Muscle layer of colon (tissue), 2 donors: Measurements from ENCODE around the gene HERPUD2.
"Not testable (repeated sequence)": the region's sequence is repeated elsewhere in the genome, so short reads cannot be mapped to it uniquely, and the experiment has no call there.

Experiments
- H3K27ac ChIP-seq: one replicate; pipeline ENCODE4 v1.7.0; 2013; ENCODE audit warnings: low read depth, mild to moderate bottlenecking, low read length, moderate library complexity
- H3K27me3 ChIP-seq, 2 donors: one replicate each; pipeline ENCODE4 v1.7.0; 2013; ENCODE audit warnings: low read length in 2 of 2, mild to moderate bottlenecking in 2 of 2; ENCODE audit not compliant: insufficient read depth in 2 of 2, control insufficient read depth in 1 of 2
- H3K36me3 ChIP-seq: one replicate; pipeline ENCODE4 v1.7.0; 2013; ENCODE audit warnings: mild to moderate bottlenecking, low read length; ENCODE audit not compliant: insufficient read depth
- H3K4me1 ChIP-seq: one replicate; pipeline ENCODE4 v1.7.0; 2013; ENCODE audit warnings: mild to moderate bottlenecking, low read length; ENCODE audit not compliant: insufficient read depth
- H3K4me3 ChIP-seq, 2 donors: one replicate each; pipeline ENCODE4 v1.7.0; 2013; ENCODE audit warnings: low read length in 2 of 2, low read depth in 1 of 2, mild to moderate bottlenecking in 1 of 2, moderate library complexity in 1 of 2
- H3K9ac ChIP-seq: one replicate; pipeline ENCODE4 v1.7.0; 2013; ENCODE audit warnings: low read length
- H3K9me3 ChIP-seq: one replicate; pipeline ENCODE4 v1.7.0; 2013; ENCODE audit warnings: mild to moderate bottlenecking, low read length
- donor health status: abdominal sarcoma.
- donor health status: Adenocarcinoma of cecum.

The HERPUD2 gene

GRCh38 chr7:35712563-35713226, 17.8 kb upstream of the HERPUD2 start:
- H3K27me3 ChIP-seq = no peaks in the 10 kb centered on the region
- no peak overlapping the region for H3K27ac ChIP-seq
- H3K36me3 ChIP-seq = no peaks in the 10 kb centered on the region
- H3K4me1 ChIP-seq = peaks cover 20% of the 10 kb centered on the region
- no peak overlapping the region for H3K9ac ChIP-seq
- no peaks in the 10 kb centered on the region for H3K9me3 ChIP-seq
- H3K4me3 ChIP-seq = no peak overlapping the region

GRCh38 chr7:35707422-35707821, 12.5 kb upstream of the HERPUD2 start:
- H3K27me3 ChIP-seq = no peaks in the 10 kb centered on the region
- H3K9me3 ChIP-seq = no peaks in the 10 kb centered on the region
- no peak overlapping the region for H3K4me3 ChIP-seq
- H3K4me1 ChIP-seq = peaks cover 5% of the 10 kb centered on the region
- H3K27ac ChIP-seq = no peak overlapping the region
- H3K9ac ChIP-seq = no peak overlapping the region
- no peaks in the 10 kb centered on the region for H3K36me3 ChIP-seq

DNA sequence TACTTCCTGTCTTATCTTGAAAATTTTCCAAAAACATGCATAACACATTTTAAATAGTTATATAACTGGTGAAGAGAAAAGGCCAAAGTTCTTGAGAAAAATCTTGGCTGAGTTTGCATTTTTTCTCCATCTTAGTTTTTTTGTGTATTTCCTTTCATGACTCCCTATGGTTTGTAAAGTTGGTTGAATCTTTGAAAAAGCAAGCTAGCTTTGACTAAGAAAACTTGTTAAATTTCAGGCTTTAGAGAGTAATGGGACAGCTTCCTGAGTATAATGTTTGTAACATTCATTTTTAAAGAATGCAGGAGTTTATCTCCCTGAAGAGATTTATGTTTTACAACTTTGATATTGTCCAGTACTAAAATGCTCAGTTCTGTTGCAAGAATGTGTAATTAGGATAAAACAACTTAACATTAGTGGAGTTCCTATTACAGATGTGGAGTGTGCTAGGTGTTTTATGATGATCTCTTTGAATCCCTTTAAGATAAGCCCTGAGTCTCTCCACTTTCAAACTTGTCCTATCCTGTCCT, 11.1 kb upstream of the HERPUD2 start:
- Histone ChIP-seq H3K36me3 (no peaks in the 10 kb centered on the region), H3K4me3 (no peak overlapping the region), H3K4me1 (peaks cover 5% of the 10 kb centered on the region), H3K9ac (no peak overlapping the region), H3K9me3 (no peaks in the 10 kb centered on the region), H3K27ac (no peak overlapping the region), H3K27me3 (no peaks in the 10 kb centered on the region)

DNA sequence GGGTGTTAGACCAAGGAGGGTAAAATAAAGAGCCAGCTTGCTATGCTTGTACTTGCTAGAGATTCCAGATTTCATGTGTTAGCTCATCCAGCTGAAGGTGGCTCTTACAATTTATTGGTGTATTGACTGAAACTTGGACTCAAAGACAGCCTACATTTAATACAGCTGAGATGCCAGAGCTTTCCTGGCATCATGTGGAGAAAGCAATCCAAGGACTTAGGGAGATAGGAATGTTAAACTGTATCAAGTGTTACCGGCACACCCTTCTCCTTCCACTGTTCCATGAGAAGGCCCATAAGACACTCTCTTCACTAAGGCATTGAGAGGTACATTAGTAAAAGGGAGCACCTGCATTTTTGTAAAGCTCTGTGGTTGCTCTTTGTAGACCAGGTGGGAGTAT, 9.3 kb upstream of the HERPUD2 start:
- Histone ChIP-seq H3K4me1 (no peaks in the 10 kb centered on the region), H3K27ac (no peak overlapping the region), H3K36me3 (no peaks in the 10 kb centered on the region), H3K9me3 (no peaks in the 10 kb centered on the region), H3K27me3 (no peaks in the 10 kb centered on the region), H3K9ac (no peak overlapping the region), H3K4me3 (no peak overlapping the region)

- no peak overlapping the region for H3K27ac ChIP-seq
- no peaks in the 10 kb centered on the region for H3K4me1 ChIP-seq
These were observed 7.6 kb upstream of the HERPUD2 start for GRCh38 chr7:35702541-35702940.

GRCh38 chr7:35701287-35701900, 6.5 kb upstream of the HERPUD2 start:
- Histone ChIP-seq H3K27ac (no peak overlapping the region), H3K9me3 (no peaks in the 10 kb centered on the region), H3K9ac (no peak overlapping the region), H3K4me1 (peaks cover under 1% of the 10 kb centered on the region), H3K27me3 (no peaks in the 10 kb centered on the region), H3K36me3 (no peaks in the 10 kb centered on the region), H3K4me3 (no peak overlapping the region)

More at GRCh38 chr7:35702541-35702940, 7.6 kb upstream of the HERPUD2 start:
- H3K4me3 ChIP-seq = no peak overlapping the region
- H3K9ac ChIP-seq = no peak overlapping the region
- no peaks in the 10 kb centered on the region for H3K27me3 ChIP-seq
- H3K9me3 ChIP-seq = no peaks in the 10 kb centered on the region
- no peaks in the 10 kb centered on the region for H3K36me3 ChIP-seq

- Histone ChIP-seq H3K9me3 (no peaks in the 10 kb centered on the region), H3K4me3 (no peak overlapping the region), H3K27ac (no peak overlapping the region), H3K4me1 (peaks cover 6% of the 10 kb centered on the region), H3K27me3 (no peaks in the 10 kb centered on the region), H3K36me3 (no peaks in the 10 kb centered on the region), H3K9ac (no peak overlapping the region)
These were observed 5.9 kb upstream of the HERPUD2 start for GRCh38 chr7:35700865-35701264.

GRCh38 chr7:35700333-35700732, 5.4 kb upstream of the HERPUD2 start:
- Histone ChIP-seq H3K27ac (no peak overlapping the region), H3K36me3 (no peaks in the 10 kb centered on the region), H3K27me3 (no peaks in the 10 kb centered on the region), H3K4me3 (no peak overlapping the region), H3K9me3 (no peaks in the 10 kb centered on the region), H3K9ac (no peak overlapping the region), H3K4me1 (peaks cover 10% of the 10 kb centered on the region)

- H3K27me3 ChIP-seq = no peaks in the 10 kb centered on the region
- peaks cover 10% of the 10 kb centered on the region for H3K4me1 ChIP-seq
- no peak overlapping the region for H3K9ac ChIP-seq
- H3K9me3 ChIP-seq = no peaks in the 10 kb centered on the region
- H3K27ac ChIP-seq = no peak overlapping the region
- no peaks in the 10 kb centered on the region for H3K36me3 ChIP-seq
- no peak overlapping the region for H3K4me3 ChIP-seq
These were observed 4.9 kb upstream of the HERPUD2 start for GRCh38 chr7:35699796-35700305.

DNA sequence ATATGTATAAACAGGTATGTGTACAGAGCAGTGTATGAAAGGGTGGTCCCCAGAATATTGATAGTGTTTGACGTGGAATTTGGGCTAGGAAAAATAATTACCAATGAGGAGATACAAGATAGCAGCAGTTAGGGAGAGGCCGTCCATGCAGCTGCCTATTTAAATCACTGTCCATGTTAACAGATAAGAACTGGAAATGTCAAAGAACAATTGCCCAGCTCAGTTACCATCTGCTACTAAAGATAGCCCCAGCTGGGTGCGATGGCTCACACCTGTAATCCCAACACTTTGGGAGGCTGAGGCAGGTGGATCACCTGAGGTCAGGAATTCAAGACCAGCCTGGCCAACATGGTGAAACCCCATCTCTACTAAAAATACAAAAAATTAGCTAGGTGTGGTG, 3.4 kb upstream of the HERPUD2 start:
- H3K27me3 ChIP-seq = not testable (repeated sequence)

DNA sequence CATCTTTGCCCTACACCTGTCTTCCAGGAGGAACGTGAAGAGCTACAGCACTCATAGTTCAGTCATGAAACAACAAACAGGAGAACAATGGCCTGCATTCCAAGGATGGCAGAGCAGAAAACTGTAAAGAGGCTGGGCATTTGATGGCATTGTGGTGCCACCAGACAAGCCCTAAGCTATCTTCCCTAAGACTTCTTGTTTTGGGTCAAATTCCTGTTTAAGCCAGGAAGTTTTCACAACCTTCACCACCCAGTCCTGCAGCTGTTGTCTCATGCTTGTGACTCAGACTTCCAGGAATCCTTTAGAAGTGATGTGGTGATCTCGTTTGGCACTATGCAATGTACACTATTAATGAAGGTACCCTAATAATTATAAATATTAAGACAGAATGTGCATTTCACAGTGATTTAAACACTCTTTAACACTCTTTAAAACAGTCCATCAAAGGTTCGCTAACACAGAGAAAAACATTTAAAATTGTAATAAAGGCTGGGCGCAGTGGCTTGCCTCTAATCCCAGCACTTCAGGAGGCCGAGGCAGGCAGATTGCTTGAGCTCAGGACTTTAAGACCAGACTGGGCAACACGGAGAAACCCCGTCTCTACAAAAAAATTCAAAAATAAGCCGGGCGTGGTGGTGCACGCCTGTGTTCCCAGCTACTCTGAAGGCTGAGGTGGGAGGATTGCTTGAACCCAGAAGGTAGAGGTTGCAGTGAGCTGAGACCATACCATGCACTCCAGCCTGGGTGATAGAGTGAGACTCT, 2.7 kb upstream of the HERPUD2 start:
- no peak overlapping the region for H3K4me3 ChIP-seq
- peaks cover 26% of the 10 kb centered on the region for H3K4me1 ChIP-seq
- no peaks in the 10 kb centered on the region for H3K9me3 ChIP-seq
- no peaks in the 10 kb centered on the region for H3K36me3 ChIP-seq
- H3K27me3 ChIP-seq = no peaks in the 10 kb centered on the region
- no peak overlapping the region for H3K9ac ChIP-seq
- H3K27ac ChIP-seq = no peak overlapping the region

More for the DNA sequence above, 3.4 kb upstream of the HERPUD2 start:
- peaks cover 18% of the 10 kb centered on the region for H3K4me1 ChIP-seq
- H3K4me3 ChIP-seq, H3K27ac ChIP-seq, H3K9me3 ChIP-seq, H3K36me3 ChIP-seq, H3K9ac ChIP-seq: not testable (repeated sequence)
